H1 (cell line): ENCODE results near the gene LRRC74A. TPM values are rescaled to one million over a fixed set of nuclear protein-coding genes. Genes with fewer than 3 reads are reported as not detected.
A peak's percentile ranks its signal among the peaks of the same experiment; 100 is the strongest.

Experiments used
- CTCF ChIA-PET: fragments of 300-600 bp; sonication (Branson Sonifier 250); formaldehyde crosslinking; loops from one replicate; lab custom pipeline; 2021; ENCODE audit not compliant: partially characterized antibody; lab: Charles Lee
- POLR2A ChIA-PET: fragments of 300-600 bp; sonication (Branson Sonifier 250); formaldehyde crosslinking; loops from one replicate; lab custom pipeline; 2021; ENCODE audit warnings: inconsistent platforms; ENCODE audit not compliant: partially characterized antibody; lab: Charles Lee
- DNase-seq, 2 experiments: peaks; one replicate each; pipeline versions ENCODE4 v3.0.0 to v3.0.0-alpha.2; 2010 to 2022; ENCODE audit warnings: low spot score in 2 of 2, low read depth in 1 of 2, mixed read lengths in 1 of 2
- FAIRE-seq: peaks from 2 replicates; lab custom pipeline; 2011; peaks lifted over from hg19 to GRCh38; lab: Jason Lieb, UNC
- H2AFZ ChIP-seq: 2 replicates; pipeline ENCODE4 v1.8.1; 2012; ENCODE audit warnings: low read length, inconsistent platforms
- H2AK5ac ChIP-seq: 2 replicates; pipeline ENCODE4 v1.6.1; 2013; ENCODE audit warnings: low read depth, low read length
- H2BK120ac ChIP-seq: replicated peaks from 2 replicates; pipeline ENCODE3; 2013; ENCODE audit warnings: low read depth, low read length, inconsistent platforms
- H2BK12ac ChIP-seq: 2 replicates; pipeline ENCODE4 v1.6.1; 2013; ENCODE audit warnings: low read depth, low read length
- H2BK15ac ChIP-seq: 2 replicates; pipeline ENCODE4 v1.6.1; 2013; ENCODE audit warnings: low read length
- H2BK20ac ChIP-seq: 2 replicates; pipeline ENCODE4 v1.6.1; 2013; ENCODE audit warnings: low read length
- H2BK5ac ChIP-seq: 2 replicates; pipeline ENCODE4 v1.6.1; 2013; ENCODE audit warnings: low read depth, low read length
- H3K14ac ChIP-seq: 2 replicates; pipeline ENCODE4 v1.6.1; 2013; ENCODE audit warnings: inconsistent platforms; ENCODE audit not compliant: insufficient read length
- H3K18ac ChIP-seq: 2 replicates; pipeline ENCODE4 v1.6.1; 2013; ENCODE audit warnings: low read length; ENCODE audit errors: extremely low read depth
- H3K23ac ChIP-seq: 2 replicates; pipeline ENCODE4 v1.6.1; 2013; ENCODE audit warnings: inconsistent platforms; ENCODE audit not compliant: insufficient read length
- H3K23me2 ChIP-seq: 2 replicates; pipeline ENCODE4 v1.6.1; 2013; ENCODE audit warnings: low read depth, low read length
- H3K27ac ChIP-seq: 2 replicates; pipeline ENCODE4 v1.6.1; 2011; ENCODE audit warnings: low read depth, low read length, inconsistent platforms
- H3K27me3 ChIP-seq, 4 experiments: replicated peaks in 1 of 4; 1 replicate in 1 of 4; 2 replicates in 3 of 4; pipeline versions ENCODE4 v1.6.1 to v1.8.1; 2011 to 2013; ENCODE audit warnings: low read length in 3 of 4, mild to moderate bottlenecking in 3 of 4, inconsistent platforms in 2 of 4, mixed read lengths in 2 of 4, moderate library complexity in 1 of 4; ENCODE audit not compliant: control insufficient read depth in 3 of 4, insufficient read depth in 3 of 4; ENCODE audit errors: extremely low read depth in 1 of 4
- H3K36me3 ChIP-seq, 4 experiments: 2 replicates each; pipeline versions ENCODE4 v1.6.1 to v1.8.1; 2011 to 2013; ENCODE audit warnings: mild to moderate bottlenecking in 4 of 4, low read length in 3 of 4, moderate library complexity in 2 of 4, control low read depth in 1 of 4, inconsistent platforms in 1 of 4; ENCODE audit not compliant: insufficient read depth in 4 of 4, control insufficient read depth in 2 of 4
- H3K4ac ChIP-seq: replicated peaks from 2 replicates; pipeline ENCODE3; 2013; ENCODE audit warnings: low read length, low read depth, mixed read lengths, inconsistent platforms; ENCODE audit not compliant: insufficient read length
- H3K4me1 ChIP-seq, 4 experiments: replicated peaks in 1 of 4; 1 replicate in 1 of 4; 2 replicates in 3 of 4; pipeline versions ENCODE4 v1.6.1 to v1.8.1; 2011 to 2013; ENCODE audit warnings: low read length in 3 of 4, inconsistent platforms in 2 of 4, mixed read lengths in 1 of 4; ENCODE audit not compliant: insufficient read depth in 4 of 4, control insufficient read depth in 3 of 4
- H3K4me2 ChIP-seq, 2 experiments: 2 replicates each; pipeline versions ENCODE4 v1.6.1 to v1.8.1; 2011 to 2013; ENCODE audit warnings: low read depth in 2 of 2, low read length in 2 of 2, control low read depth in 1 of 2, inconsistent platforms in 1 of 2, mild to moderate bottlenecking in 1 of 2; ENCODE audit not compliant: insufficient read depth in 1 of 2
- H3K4me3 ChIP-seq, 4 experiments: fragments of 200-600, 300-600 bp in 1 of 4; sonication (generic), shearing (Covaris generic), sonication (Bioruptor Twin) in 1 of 4; 2 replicates each; pipeline versions ENCODE4 v1.5.1 to v1.8.1; 2011 to 2016; ENCODE audit warnings: low read length in 4 of 4, low read depth in 3 of 4, control low read depth in 2 of 4, inconsistent platforms in 2 of 4, mild to moderate bottlenecking in 2 of 4, mixed read lengths in 1 of 4, moderate library complexity in 1 of 4; ENCODE audit not compliant: insufficient read depth in 2 of 4; ENCODE audit errors: extremely low read depth in 1 of 4
- H3K56ac ChIP-seq: replicated peaks from 2 replicates; pipeline ENCODE3; 2013; ENCODE audit warnings: low read depth, mild to moderate bottlenecking, mixed read lengths, low read length, inconsistent platforms; ENCODE audit not compliant: insufficient read length
- H3K79me1 ChIP-seq: 2 replicates; pipeline ENCODE4 v1.6.1; 2013; ENCODE audit warnings: low read depth, low read length, control low read depth
- H3K79me2 ChIP-seq, 2 experiments: 2 replicates each; pipeline versions ENCODE4 v1.6.1 to v1.8.1; 2012 to 2013; ENCODE audit warnings: low read length in 2 of 2, mild to moderate bottlenecking in 2 of 2, inconsistent platforms in 1 of 2; ENCODE audit not compliant: insufficient read depth in 2 of 2, control insufficient read depth in 1 of 2
- H3K9ac ChIP-seq, 4 experiments: replicated peaks in 1 of 4; 1 replicate in 1 of 4; 2 replicates in 3 of 4; pipeline versions ENCODE4 v1.6.1 to v1.8.1; 2011 to 2013; ENCODE audit warnings: low read depth in 3 of 4, low read length in 3 of 4, control low read depth in 2 of 4, mild to moderate bottlenecking in 2 of 4, moderate library complexity in 2 of 4, inconsistent platforms in 1 of 4; ENCODE audit errors: extremely low read depth in 1 of 4
- H3K9me3 ChIP-seq, 2 experiments: 2 replicates each; pipeline versions ENCODE4 v1.6.1 to v1.8.1; 2012 to 2013; ENCODE audit warnings: mild to moderate bottlenecking in 2 of 2, moderate library complexity in 2 of 2, control low read depth in 1 of 2, inconsistent platforms in 1 of 2, low read depth in 1 of 2, low read length in 1 of 2, mixed read lengths in 1 of 2; ENCODE audit not compliant: insufficient read depth in 2 of 2
- H4K20me1 ChIP-seq, 2 experiments: replicated peaks in 1 of 2; 2 replicates each; pipeline versions ENCODE3 to v1.8.1; 2011 to 2013; ENCODE audit warnings: inconsistent platforms in 2 of 2, low read length in 2 of 2, mild to moderate bottlenecking in 1 of 2; ENCODE audit not compliant: insufficient read depth in 2 of 2, control insufficient read depth in 1 of 2
- H4K5ac ChIP-seq: 2 replicates; pipeline ENCODE4 v1.6.1; 2013; ENCODE audit warnings: low read length, low read depth, mixed read lengths, inconsistent platforms; ENCODE audit not compliant: insufficient read length
- H4K8ac ChIP-seq: 2 replicates; pipeline ENCODE4 v1.8.0; 2013; ENCODE audit warnings: mild to moderate bottlenecking, moderate library complexity, low read length, inconsistent platforms; ENCODE audit not compliant: insufficient read depth; ENCODE audit errors: extremely low read depth
- H4K91ac ChIP-seq: replicated peaks from 2 replicates; pipeline ENCODE3; 2013; ENCODE audit warnings: low read length, mixed read lengths, inconsistent platforms; ENCODE audit not compliant: insufficient read length
- CEBPB ChIP-seq: IDR thresholded peaks from 2 replicates; pipeline ENCODE4 v1.6.1; 2012; ENCODE audit warnings: low read depth, low read length
- SP2 ChIP-seq: IDR thresholded peaks from 2 replicates; pipeline ENCODE4 v1.6.1; 2012; ENCODE audit warnings: mild to moderate bottlenecking, low read length, inconsistent platforms
- WGBS, 2 experiments: shearing (Covaris generic) in 1 of 2; methylation state at CpG; one replicate each; pipeline versions ENCODE4 v1.1.6 to v1.1.7; 2013 to 2015; ENCODE audit warnings: low lambda C conversion rate in 2 of 2, mixed read lengths in 2 of 2, inconsistent platforms in 1 of 2, low coverage in 1 of 2, missing lambda C conversion rate in 1 of 2; ENCODE audit not compliant: insufficient replicate concordance in 2 of 2, insufficient coverage in 1 of 2, insufficient read length in 1 of 2; ENCODE audit errors: extremely low coverage in 1 of 2, missing lambda C conversion rate in 1 of 2; 5-methylcytosine and 5-hydroxymethylcytosine counted together
- polyA plus RNA-seq, 7 experiments: library from polyadenylated mRNA; depleted of rRNA in 3 of 7; stranded (reverse) in 5 of 7; unstranded in 2 of 7; fragments of >200 nt in 5 of 7; fragments of 200-250 nt in 2 of 7; gene quantifications; 1 replicate in 5 of 7; 2 replicates in 1 of 7; 4 replicates in 1 of 7; pipeline versions ENCODE4 v1.2.1 to v1.2.3, GENCODE V29; 2011 to 2013; ENCODE audit warnings: missing spikeins in 2 of 7, mixed read lengths in 2 of 7
- total RNA-seq: library from RNA; stranded (reverse); fragmentation: NEBNext Ultra II Directional; extraction: Animal tissue kit (Norgen Biotek cat#: 25700); gene quantifications from 2 replicates; pipeline ENCODE4 v1.2.1, GENCODE V29; 2021

LRRC74A gene
- total and polyA plus RNA-seq, 2 of the 8 experiments (the other 6 are each of a cell fraction or from before 2014, with no cell fraction given), result not detected

DNA sequence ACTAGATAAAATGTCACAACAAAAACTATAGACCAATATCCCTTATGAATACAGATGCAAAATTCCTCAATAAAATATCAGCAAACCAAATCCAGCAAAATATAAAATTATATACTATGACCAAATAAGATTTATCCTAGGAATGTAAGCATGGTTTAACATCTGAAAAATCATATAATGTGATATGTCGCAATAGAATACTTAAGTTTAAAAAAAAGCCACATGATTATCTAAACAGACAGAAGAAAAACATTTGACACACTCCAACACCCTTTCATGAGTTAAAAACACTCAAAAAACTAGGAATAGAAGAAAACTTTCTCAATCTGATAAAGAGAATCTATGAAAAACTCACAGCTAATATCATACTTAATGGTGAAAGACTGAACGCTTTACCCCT is 33.8 kb upstream of the LRRC74A start:
- H3K4me1 ChIP-seq, result no peaks in the 10 kb centered on the region
- no peak overlapping the region for H2BK120ac ChIP-seq
- H3K23me2 ChIP-seq, result no peaks in the 10 kb centered on the region
- H3K27me3 ChIP-seq, result no peaks in the 10 kb centered on the region
- WGBS, 2 experiments, result 92% methylated on average over 2 of the region's 2 CpGs; no CpG with 5 or more reads in 1 of the 2 experiments
- no peak overlapping the region for H2BK12ac ChIP-seq
- H3K14ac ChIP-seq, result no peak overlapping the region
- H3K18ac ChIP-seq, result no peak overlapping the region
- peaks cover 4 to 31% (median 19%) of the 10 kb centered on the region in 4 experiments; a peak in 7 of 8 replicates for H3K36me3 ChIP-seq
- no peak overlapping the region for H3K56ac ChIP-seq
- H3K27ac ChIP-seq, result no peak overlapping the region
- TF ChIP-seq SP2 (no peak), CEBPB (peak; percentile 76; the same call in 1 of the 2 replicates)
- no peak overlapping the region for H3K4me2 ChIP-seq
- H3K4me3 ChIP-seq, result no peak overlapping the region
- H3K4ac ChIP-seq, result no peak overlapping the region
- H4K8ac ChIP-seq, result no peak overlapping the region
- no peak overlapping the region for H2BK5ac ChIP-seq
- no peak overlapping the region for H2BK20ac ChIP-seq
- no peak overlapping the region for H3K9ac ChIP-seq
- no peak overlapping the region for H4K5ac ChIP-seq
- H2BK15ac ChIP-seq, result no peak overlapping the region
- DNase-seq (no peak), FAIRE-seq (no peak)
- H2AFZ ChIP-seq, result no peak overlapping the region
- ChIA-PET CTCF (no interaction called here), POLR2A (no interaction called here)
- H3K79me2 ChIP-seq, result no peaks in the 10 kb centered on the region
- H3K23ac ChIP-seq, result no peak overlapping the region
- no peaks in the 10 kb centered on the region for H3K9me3 ChIP-seq
- H3K79me1 ChIP-seq, result no peaks in the 10 kb centered on the region
- H4K20me1 ChIP-seq, result no peaks in the 10 kb centered on the region
- H2AK5ac ChIP-seq, result no peak overlapping the region
- H4K91ac ChIP-seq, result no peak overlapping the region
